Loucy (cell line): ENCODE data around the gene SAMD9L.

ENCODE experiments used
- H2AFZ ChIP-seq: fragments of 200-600 bp; sonication (generic); 2 replicates; pipeline ENCODE4 v1.6.0; 2016; ENCODE audit warnings: antibody characterized with exemption, mild to moderate bottlenecking, low read length, moderate library complexity
- H3F3A ChIP-seq: fragments of 200-600 bp; 2 replicates; pipeline ENCODE4 v1.6.0; 2016; ENCODE audit warnings: antibody characterized with exemption, low read depth, mild to moderate bottlenecking
- H3K27me3 ChIP-seq: fragments of 200-600 bp; sonication (generic); 2 replicates; pipeline ENCODE4 v1.6.1; 2014; ENCODE audit warnings: low read length, mild to moderate bottlenecking; ENCODE audit not compliant: insufficient read depth, poor library complexity, severe bottlenecking
- H3K36me3 ChIP-seq: fragments of 200-600 bp; sonication (generic); 2 replicates; pipeline ENCODE4 v1.6.1; 2016; ENCODE audit warnings: low read length; ENCODE audit not compliant: insufficient read depth
- H3K4me1 ChIP-seq: fragments of 200-600 bp; sonication (generic); 2 replicates; pipeline ENCODE4 v1.5.1; 2014; ENCODE audit warnings: low read length, mild to moderate bottlenecking; ENCODE audit not compliant: insufficient read depth, poor library complexity, severe bottlenecking
- H3K4me2 ChIP-seq: fragments of 200-600 bp; sonication (generic); 2 replicates; pipeline ENCODE4 v1.6.0; 2014; ENCODE audit warnings: antibody characterized with exemption, low read length, low read depth, mild to moderate bottlenecking; ENCODE audit not compliant: poor library complexity, severe bottlenecking
- H3K4me3 ChIP-seq: fragments of 200-600 bp; sonication (generic); 2 replicates; pipeline ENCODE4 v1.5.1; 2014; ENCODE audit warnings: low read length, mild to moderate bottlenecking, mixed read lengths; ENCODE audit not compliant: poor library complexity, severe bottlenecking
- H3K79me2 ChIP-seq: fragments of 200-600 bp; sonication (generic); 2 replicates; pipeline ENCODE4 v1.6.1; 2014; ENCODE audit warnings: low read length; ENCODE audit not compliant: insufficient read depth
- H3K9ac ChIP-seq: fragments of 200-600 bp; sonication (generic); 2 replicates; pipeline ENCODE4 v1.6.0; 2014; ENCODE audit warnings: mild to moderate bottlenecking, low read depth, low read length, moderate library complexity; ENCODE audit not compliant: poor library complexity, severe bottlenecking
- H3K9me2 ChIP-seq: fragments of 200-600 bp; sonication (generic); replicated peaks from 2 replicates; pipeline ENCODE4 v1.6.1; 2016; ENCODE audit warnings: low read depth, low read length, mixed read lengths
- H3K9me3 ChIP-seq: fragments of 200-600 bp; sonication (generic); 2 replicates; pipeline ENCODE4 v1.6.1; 2014; ENCODE audit warnings: mild to moderate bottlenecking, antibody characterized with exemption, low read length, low read depth; ENCODE audit not compliant: insufficient read depth
- H4K20me1 ChIP-seq: fragments of 200-600 bp; sonication (generic); 2 replicates; pipeline ENCODE4 v1.6.0; 2014; ENCODE audit warnings: antibody characterized with exemption, low read length, mild to moderate bottlenecking; ENCODE audit not compliant: insufficient read depth, poor library complexity, severe bottlenecking
- CTCF ChIP-seq: fragments of 200-600 bp; sonication (generic); conservative IDR thresholded peaks from 2 replicates; pipeline ENCODE4 v1.5.1; 2014; ENCODE audit warnings: mild to moderate bottlenecking, antibody characterized with exemption, low read length
- EZH2phosphoT487 ChIP-seq: fragments of 200-600 bp; IDR thresholded peaks from 2 replicates; pipeline ENCODE4 v1.6.1; 2018; ENCODE audit warnings: antibody characterized with exemption, mild to moderate bottlenecking, moderate library complexity, borderline replicate concordance

SAMD9L gene

GRCh38 chr7:93120592-93121549 is 27.3 kb downstream of the SAMD9L start:
- H3K9me3 ChIP-seq, result no peaks in the 10 kb centered on the region
- no peaks in the 10 kb centered on the region for H3F3A ChIP-seq
- H3K9me2 ChIP-seq, result no peaks in the 10 kb centered on the region
- TF ChIP-seq EZH2phosphoT487 (no peak), CTCF (no peak)
- no peak overlapping the region for H2AFZ ChIP-seq
- no peaks in the 10 kb centered on the region for H4K20me1 ChIP-seq
- H3K4me1 ChIP-seq, result peaks cover 21% of the 10 kb centered on the region
- no peak overlapping the region for H3K4me2 ChIP-seq
- H3K36me3 ChIP-seq, result no peaks in the 10 kb centered on the region
- H3K9ac ChIP-seq, result no peak overlapping the region
- peaks cover 4% of the 10 kb centered on the region for H3K27me3 ChIP-seq
- H3K4me3 ChIP-seq, result no peak overlapping the region
- H3K79me2 ChIP-seq, result peaks cover 15% of the 10 kb centered on the region

- TF ChIP-seq EZH2phosphoT487 (no peak), CTCF (no peak)
- Histone ChIP-seq H3K9me3 (no peaks in the 10 kb centered on the region), H4K20me1 (no peaks in the 10 kb centered on the region), H3K4me3 (no peak overlapping the region), H3K27me3 (peaks cover 4% of the 10 kb centered on the region), H3F3A (no peaks in the 10 kb centered on the region), H3K36me3 (no peaks in the 10 kb centered on the region), H3K79me2 (peaks cover 22% of the 10 kb centered on the region), H2AFZ (no peak overlapping the region), H3K4me2 (no peak overlapping the region), H3K9ac (no peak overlapping the region), H3K9me2 (no peaks in the 10 kb centered on the region), H3K4me1 (peaks cover 33% of the 10 kb centered on the region)
Measured at GRCh38 chr7:93119191-93119905, 28.8 kb downstream of the SAMD9L start.

GRCh38 chr7:93117852-93118530 is 30.2 kb downstream of the SAMD9L start, which contains the start of gene SAMD9:
Gene SAMD9 (minus strand): TSS chr7:93117979. CDS start chr7:93106097, 11,882 bp downstream.
- no peaks in the 10 kb centered on the region for H3K9me2 ChIP-seq
- peak within 1 kb of the TSS; percentile 70 for H3K9ac ChIP-seq
- H3K36me3 ChIP-seq, result no peaks in the 10 kb centered on the region
- H4K20me1 ChIP-seq, result no peaks in the 10 kb centered on the region
- H3K9me3 ChIP-seq, result no peaks in the 10 kb centered on the region
- H3F3A ChIP-seq, result no peaks in the 10 kb centered on the region
- peak within 1 kb of the TSS; percentile 84 for H2AFZ ChIP-seq
- no peaks in the 10 kb centered on the region for H3K27me3 ChIP-seq
- H3K4me1 ChIP-seq, result peaks cover 33% of the 10 kb centered on the region
- H3K79me2 ChIP-seq, result peaks cover 22% of the 10 kb centered on the region
- peak within 1 kb of the TSS; percentile 83 for H3K4me3 ChIP-seq
- peak within 1 kb of the TSS; percentile 90 for H3K4me2 ChIP-seq
- TF ChIP-seq CTCF (no peak), EZH2phosphoT487 (no peak)
